Naive thymus-derived CD8-positive, alpha-beta T cell (primary cell): ENCODE measurements around the gene ACTR5. TPM values are rescaled to one million over a fixed set of nuclear protein-coding genes. Genes with fewer than 3 reads are reported as not detected.

Experiments
- ATAC-seq, 2 donors: fragments of 150-1000 bp; cut with Tn5 transposase in 1 of 2; sonication (Bioruptor Pico), chemical (Tn5 transposase) in 1 of 2; 1 replicate in 1 of 2; 2 replicates in 1 of 2; pipeline ENCODE4 v1.10.0; 2021; ENCODE audit warnings: mild to moderate bottlenecking in 2 of 2, moderate library complexity in 2 of 2
- POLR2A ChIA-PET: fragments of 350-600 bp; sonication (Branson Sonifier 250); formaldehyde crosslinking; loops from one replicate; lab custom pipeline; 2021; ENCODE audit warnings: antibody characterized with exemption; lab: Charles Lee
- DNase-seq, 10 donors: peaks; one replicate each; pipeline versions ENCODE4 v3.0.0 to v3.0.0-alpha.2; 2020 to 2022
- H3K27ac Mint-ChIP-seq, 10 donors: one replicate each; pipeline ENCODE4 v1.8.0; 2020 to 2022; ENCODE audit warnings: mild to moderate bottlenecking in 10 of 10, mixed read lengths in 10 of 10, moderate library complexity in 4 of 10, inconsistent platforms in 1 of 10
- H3K27me3 Mint-ChIP-seq, 5 donors: one replicate each; pipeline ENCODE4 v1.8.0; 2021 to 2022; ENCODE audit warnings: mixed read lengths in 5 of 5
- H3K36me3 Mint-ChIP-seq, 3 donors: one replicate each; pipeline ENCODE4 v1.8.0; 2020 to 2022; ENCODE audit warnings: mixed read lengths in 3 of 3, mild to moderate bottlenecking in 2 of 3, inconsistent platforms in 1 of 3
- H3K4me1 Mint-ChIP-seq, 4 donors: one replicate each; pipeline ENCODE4 v1.8.0; 2021 to 2022; ENCODE audit warnings: mixed read lengths in 4 of 4
- H3K4me3 Mint-ChIP-seq, 10 donors: one replicate each; pipeline ENCODE4 v1.8.0; 2020 to 2022; ENCODE audit warnings: mild to moderate bottlenecking in 10 of 10, mixed read lengths in 10 of 10, moderate library complexity in 6 of 10, inconsistent platforms in 1 of 10
- H3K9me3 Mint-ChIP-seq, 9 donors: one replicate each; pipeline ENCODE4 v1.8.0; 2020 to 2022; ENCODE audit warnings: mixed read lengths in 9 of 9, mild to moderate bottlenecking in 3 of 9, inconsistent platforms in 1 of 9, moderate library complexity in 1 of 9
- polyA plus RNA-seq, 3 donors: library from polyadenylated mRNA; unstranded; fragments of 300-500 nt; fragmentation: Illumina TruSeq; gene quantifications; one replicate each; pipeline ENCODE4 v1.2.3, GENCODE V29; 2021
- total RNA-seq, 8 experiments: library from RNA in 2 of 8; stranded (reverse) in 2 of 8; gene quantifications; one replicate each; pipeline ENCODE4 v1.2.3 and lab custom pipeline; 2021 to 2026

ACTR5 gene
- total and polyA plus RNA-seq, 5 experiments from 2014 or later: 8.8 to 21.8 (median 10.3) TPM

- no peaks in the 10 kb centered on the region for H3K27me3 Mint-ChIP-seq
- H3K9me3 Mint-ChIP-seq: no peaks in the 10 kb centered on the region
- POLR2A ChIA-PET: no interaction called here
- ATAC-seq (no peak), DNase-seq (no peak)
- no peak overlapping the region for H3K4me3 Mint-ChIP-seq
- peaks cover 14 to 94% (median 44%) of the 10 kb centered on the region in 3 donors for H3K36me3 Mint-ChIP-seq
- no peak overlapping the region for H3K27ac Mint-ChIP-seq
- peaks cover 0 to 2% (median 1%) of the 10 kb centered on the region in 4 donors for H3K4me1 Mint-ChIP-seq
These were observed 9.0 kb downstream of the ACTR5 start for GRCh38 chr20:38757145-38757775.

DNA sequence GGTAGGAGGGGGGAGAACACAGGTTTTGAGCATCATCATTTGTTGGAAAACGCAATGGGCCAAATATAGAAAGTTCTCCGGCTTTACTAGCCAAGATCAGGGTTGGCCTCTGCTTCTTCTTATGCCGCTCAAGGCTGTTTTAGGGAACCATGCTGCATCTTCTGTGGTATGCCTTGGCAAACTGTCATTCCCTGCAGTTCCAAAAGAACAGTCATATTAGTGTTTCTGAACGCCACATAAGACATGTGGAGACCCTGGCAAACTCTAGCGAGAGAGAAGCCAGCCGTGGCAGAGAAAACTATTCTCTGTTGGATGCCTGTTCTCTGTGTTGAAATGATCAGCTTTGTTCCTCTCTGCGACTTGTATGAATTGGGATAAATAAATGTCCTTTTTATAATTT lies 10.8 kb downstream of the ACTR5 start:
- Mint-ChIP-seq H3K9me3 (no peaks in the 10 kb centered on the region), H3K27ac (no peak overlapping the region), H3K4me3 (no peak overlapping the region), H3K27me3 (no peaks in the 10 kb centered on the region), H3K36me3 (peaks cover 14 to 94% (median 45%) of the 10 kb centered on the region in 3 donors), H3K4me1 (peaks cover 0 to 6% (median 1%) of the 10 kb centered on the region in 4 donors)
- POLR2A ChIA-PET: no interaction called here
- no peak for ATAC-seq
- no peak for DNase-seq

DNA sequence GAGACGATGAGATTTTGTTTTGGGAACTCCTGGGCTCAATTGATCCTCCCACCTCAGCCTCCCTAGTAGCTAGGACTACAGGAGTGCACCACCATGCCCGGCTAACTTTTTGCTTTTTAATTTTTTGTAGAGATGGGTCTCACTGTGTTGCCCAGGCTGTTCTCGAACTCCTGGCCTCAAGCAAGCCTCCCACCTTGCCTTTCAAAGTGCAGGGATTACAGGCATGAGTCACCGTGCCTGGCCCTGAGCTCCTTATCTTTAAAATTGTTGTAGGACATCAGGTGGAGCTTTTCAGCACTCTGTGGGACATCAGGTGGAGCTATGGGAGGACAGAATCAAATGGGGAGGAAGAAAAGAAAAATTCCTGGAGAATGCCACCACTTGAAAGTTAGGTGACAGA lies 12.7 kb downstream of the ACTR5 start:
- Mint-ChIP-seq H3K27me3 (no peaks in the 10 kb centered on the region), H3K4me1 (peaks cover 0 to 6% (median 3%) of the 10 kb centered on the region in 4 donors), H3K4me3 (no peak overlapping the region), H3K27ac (no peak overlapping the region), H3K9me3 (no peaks in the 10 kb centered on the region), H3K36me3 (peaks cover 18 to 92% (median 35%) of the 10 kb centered on the region in 3 donors)
- ATAC-seq: no peak
- DNase-seq: no peak
- POLR2A ChIA-PET: no interaction called here

- DNase-seq (no peak), ATAC-seq (no peak)
- H3K9me3 Mint-ChIP-seq: no peaks in the 10 kb centered on the region
- H3K27ac Mint-ChIP-seq: peak overlapping the region in 4 of 10 donors; percentile 33 to 71 (median 54)
- POLR2A ChIA-PET: no interaction called here
- no peaks in the 10 kb centered on the region for H3K27me3 Mint-ChIP-seq
- H3K4me1 Mint-ChIP-seq: peaks cover 0 to 6% (median 3%) of the 10 kb centered on the region in 4 donors
- no peak overlapping the region for H3K4me3 Mint-ChIP-seq
- H3K36me3 Mint-ChIP-seq: peaks cover 20 to 94% (median 32%) of the 10 kb centered on the region in 3 donors
These were observed 13.9 kb downstream of the ACTR5 start for GRCh38 chr20:38762174-38762573.

DNA sequence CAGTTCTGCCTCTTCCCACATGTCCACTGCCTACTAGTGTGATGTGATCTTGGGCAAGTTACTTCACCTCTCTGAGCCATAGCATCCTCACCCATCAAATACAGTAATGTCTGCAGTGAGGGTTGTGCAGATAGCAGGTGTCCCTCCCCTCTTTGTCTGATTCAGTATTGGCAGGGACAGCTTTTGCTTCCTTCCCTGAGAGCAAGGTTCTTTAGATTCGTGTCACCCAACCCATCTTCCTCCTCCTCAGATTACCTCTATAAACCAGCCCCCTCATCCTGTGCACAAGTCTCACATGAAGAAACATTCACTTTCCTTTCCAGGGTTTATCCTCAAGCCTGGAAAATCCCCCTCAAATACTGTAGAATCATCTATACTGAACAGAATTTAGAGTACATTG lies 15.4 kb downstream of the ACTR5 start:
- Mint-ChIP-seq H3K27ac (peak overlapping the region in 3 of 10 donors; percentile 5 to 55 (median 52)), H3K4me3 (no peak overlapping the region), H3K9me3 (no peaks in the 10 kb centered on the region), H3K27me3 (no peaks in the 10 kb centered on the region), H3K4me1 (peaks cover 3 to 6% (median 5%) of the 10 kb centered on the region in 4 donors), H3K36me3 (peaks cover 20 to 93% (median 33%) of the 10 kb centered on the region in 3 donors)
- POLR2A ChIA-PET: no interaction called here
- DNase-seq: no peak
- ATAC-seq: no peak

GRCh38 chr20:38764567-38765318 lies 16.5 kb downstream of the ACTR5 start:
- ATAC-seq (no peak), DNase-seq (no peak)
- H3K4me3 Mint-ChIP-seq: no peak overlapping the region
- peaks cover 4 to 6% (median 5%) of the 10 kb centered on the region in 4 donors for H3K4me1 Mint-ChIP-seq
- POLR2A ChIA-PET: no interaction called here
- H3K27ac Mint-ChIP-seq: peak overlapping the region in 1 of 10 donors; percentile 12
- no peaks in the 10 kb centered on the region for H3K9me3 Mint-ChIP-seq
- H3K36me3 Mint-ChIP-seq: peaks cover 25 to 91% (median 39%) of the 10 kb centered on the region in 3 donors
- no peaks in the 10 kb centered on the region for H3K27me3 Mint-ChIP-seq

GRCh38 chr20:38766071-38766470 lies 17.8 kb downstream of the ACTR5 start:
- POLR2A ChIA-PET: no interaction called here
- no peak overlapping the region for H3K4me3 Mint-ChIP-seq
- peaks cover 4 to 7% (median 6%) of the 10 kb centered on the region in 4 donors for H3K4me1 Mint-ChIP-seq
- ATAC-seq: no peak
- peak overlapping the region in 1 of 10 donors; percentile 20 for H3K27ac Mint-ChIP-seq
- no peak for DNase-seq
- no peaks in the 10 kb centered on the region for H3K27me3 Mint-ChIP-seq
- peaks cover 18 to 90% (median 28%) of the 10 kb centered on the region in 3 donors for H3K36me3 Mint-ChIP-seq
- no peaks in the 10 kb centered on the region for H3K9me3 Mint-ChIP-seq

- Mint-ChIP-seq H3K4me3 (no peak overlapping the region), H3K27ac (peak overlapping the region in 5 of 10 donors; percentile 15 to 75 (median 52))
- POLR2A ChIA-PET: interaction anchor here (0.5 kb wide), 1 partner anchor 106 kb away, joined by 3 read pairs; no protein-coding TSS in a partner anchor
These were observed 21.4 kb downstream of the ACTR5 start for GRCh38 chr20:38769376-38770295.

GRCh38 chr20:38770546-38770945 lies 22.3 kb downstream of the ACTR5 start:
- no peak overlapping the region for H3K4me3 Mint-ChIP-seq
- peaks cover 0 to 7% (median 3%) of the 10 kb centered on the region in 4 donors for H3K4me1 Mint-ChIP-seq
- DNase-seq (no peak), ATAC-seq (no peak)
- H3K9me3 Mint-ChIP-seq: peaks cover 0 to 14% (median 5%) of the 10 kb centered on the region in 9 donors
- H3K27ac Mint-ChIP-seq: no peak overlapping the region
- H3K36me3 Mint-ChIP-seq: peaks cover 31 to 89% (median 51%) of the 10 kb centered on the region in 3 donors
- POLR2A ChIA-PET: no interaction called here
- no peaks in the 10 kb centered on the region for H3K27me3 Mint-ChIP-seq

More at GRCh38 chr20:38769376-38770295, 21.4 kb downstream of the ACTR5 start:
- peaks cover 28 to 90% (median 47%) of the 10 kb centered on the region in 3 donors for H3K36me3 Mint-ChIP-seq
- peaks cover 0 to 14% (median 5%) of the 10 kb centered on the region in 9 donors for H3K9me3 Mint-ChIP-seq
- peaks cover 0 to 7% (median 4%) of the 10 kb centered on the region in 4 donors for H3K4me1 Mint-ChIP-seq
- ATAC-seq (no peak), DNase-seq (no peak)
- no peaks in the 10 kb centered on the region for H3K27me3 Mint-ChIP-seq

DNA sequence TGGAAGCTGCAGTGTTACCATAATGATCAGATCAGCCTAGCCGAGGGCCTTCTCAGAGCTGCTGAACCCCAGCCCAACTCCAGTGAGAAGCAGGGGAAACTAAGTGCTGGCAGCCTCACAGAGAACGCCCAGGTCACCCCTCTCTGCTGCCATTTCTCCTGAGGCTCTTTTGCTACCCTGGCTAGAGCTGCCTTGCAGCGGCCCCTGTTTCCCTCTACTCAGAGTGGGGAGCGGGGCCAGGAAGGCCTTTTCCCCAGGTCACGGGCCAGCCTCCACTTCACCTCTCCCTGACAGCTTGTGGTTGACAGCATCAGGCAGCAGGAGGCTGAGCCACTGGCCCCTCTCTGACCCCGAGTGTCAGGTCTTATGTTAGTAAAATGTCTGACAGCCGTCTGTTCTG lies 22.7 kb downstream of the ACTR5 start:
- DNase-seq (no peak), ATAC-seq (no peak)
- H3K9me3 Mint-ChIP-seq: peaks cover 0 to 14% (median 5%) of the 10 kb centered on the region in 9 donors
- no peak overlapping the region for H3K4me3 Mint-ChIP-seq
- H3K4me1 Mint-ChIP-seq: peaks cover 0 to 7% (median 3%) of the 10 kb centered on the region in 4 donors
- peak overlapping the region in 1 of 10 donors; percentile 10 for H3K27ac Mint-ChIP-seq
- no peaks in the 10 kb centered on the region for H3K27me3 Mint-ChIP-seq
- peaks cover 28 to 89% (median 52%) of the 10 kb centered on the region in 3 donors for H3K36me3 Mint-ChIP-seq
- POLR2A ChIA-PET: no interaction called here

- Mint-ChIP-seq H3K36me3 (peaks cover 26 to 87% (median 56%) of the 10 kb centered on the region in 3 donors), H3K27ac (peak overlapping the region in 1 of 10 donors; percentile 12), H3K4me1 (peaks cover 0 to 7% (median 5%) of the 10 kb centered on the region in 4 donors), H3K4me3 (no peak overlapping the region), H3K27me3 (no peaks in the 10 kb centered on the region), H3K9me3 (peaks cover 0 to 14% (median 5%) of the 10 kb centered on the region in 9 donors)
- DNase-seq: no peak
- POLR2A ChIA-PET: no interaction called here
- ATAC-seq: no peak
These were observed 23.4 kb downstream of the ACTR5 start for GRCh38 chr20:38771621-38772020.

DNA sequence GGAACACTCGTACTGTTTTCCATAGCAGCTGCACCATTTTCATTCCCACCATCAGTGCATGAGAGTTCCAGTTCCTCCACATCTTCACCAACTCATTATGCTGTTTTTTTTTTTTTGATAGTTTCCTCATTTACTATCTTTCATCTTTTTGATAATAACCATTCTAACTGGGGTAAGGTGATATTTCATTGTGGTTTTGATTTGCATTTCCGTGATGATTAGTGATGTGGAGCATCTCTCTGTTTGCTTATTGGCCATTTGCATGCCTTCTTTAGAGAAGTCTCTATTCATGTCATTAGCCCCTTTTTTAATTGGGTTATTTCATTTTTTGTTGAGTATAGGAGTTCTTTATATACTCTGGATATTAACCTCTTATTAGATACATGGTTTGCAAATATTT lies 25.9 kb downstream of the ACTR5 start:
- Mint-ChIP-seq H3K36me3 (peaks cover 25 to 72% (median 49%) of the 10 kb centered on the region in 3 donors), H3K27ac (peak overlapping the region in 1 of 10 donors; percentile 66), H3K9me3 (peaks cover 0 to 14% (median 5%) of the 10 kb centered on the region in 9 donors), H3K4me1 (peaks cover 0 to 4% (median 2%) of the 10 kb centered on the region in 4 donors), H3K4me3 (no peak overlapping the region), H3K27me3 (no peaks in the 10 kb centered on the region)
- POLR2A ChIA-PET: no interaction called here
- ATAC-seq (no peak), DNase-seq (no peak)
